GM23338 (cell line): ENCODE measurements around the gene CSNK1A1. TPM values are rescaled to one million over a fixed set of nuclear protein-coding genes. Genes with fewer than 3 reads are reported as not detected.

Source experiments
- ATAC-seq: fragments of 200-7000 bp; cut with Tn5 transposase; 3 replicates; pipeline ENCODE4 v1.9.1; 2020
- DNase-seq: peaks from one replicate; pipeline ENCODE4 v3.0.0-alpha.2; 2015; ENCODE audit warnings: low spot score
- H2AFZ ChIP-seq: fragments of 200-600 bp; sonication (generic); 2 replicates; pipeline ENCODE4 v1.8.0; 2016; ENCODE audit warnings: antibody characterized with exemption, mild to moderate bottlenecking, moderate library complexity
- H3F3A ChIP-seq: fragments of 200-600 bp; sonication (generic); replicated peaks from 2 replicates; pipeline ENCODE4 v1.8.0; 2017; ENCODE audit warnings: antibody characterized with exemption, mixed run types, low read depth
- H3K27ac ChIP-seq: fragments of 200-600 bp; sonication (generic); 2 replicates; pipeline ENCODE4 v1.6.1; 2016; ENCODE audit warnings: low read depth
- H3K27me3 ChIP-seq: fragments of 200-600 bp; sonication (generic); 2 replicates; pipeline ENCODE4 v1.8.0; 2016; ENCODE audit warnings: mild to moderate bottlenecking, mixed run types, moderate library complexity; ENCODE audit not compliant: insufficient read depth
- H3K36me3 ChIP-seq: fragments of 200-600 bp; sonication (generic); 2 replicates; pipeline ENCODE4 v1.8.0; 2016; ENCODE audit warnings: mild to moderate bottlenecking; ENCODE audit not compliant: insufficient read depth
- H3K4me1 ChIP-seq: fragments of 200-600 bp; sonication (generic); 2 replicates; pipeline ENCODE4 v1.8.0; 2016; ENCODE audit warnings: mild to moderate bottlenecking, moderate library complexity; ENCODE audit not compliant: insufficient read depth
- H3K4me2 ChIP-seq: fragments of 200-600 bp; sonication (generic); 2 replicates; pipeline ENCODE4 v1.7.1; 2017; ENCODE audit warnings: mixed run types
- H3K4me3 ChIP-seq: fragments of 200-600 bp; sonication (generic); 2 replicates; pipeline ENCODE4 v1.6.1; 2016; ENCODE audit warnings: mixed run types
- H3K79me2 ChIP-seq: fragments of 200-600 bp; sonication (generic); replicated peaks from 2 replicates; pipeline ENCODE4 v1.8.0; 2017; ENCODE audit warnings: mild to moderate bottlenecking; ENCODE audit not compliant: insufficient read depth
- H3K9me2 ChIP-seq: fragments of 200-600 bp; sonication (generic); 2 replicates; pipeline ENCODE4 v1.8.0; 2017; ENCODE audit not compliant: insufficient read depth
- H4K20me1 ChIP-seq: fragments of 200-600 bp; sonication (generic); replicated peaks from 2 replicates; pipeline ENCODE4 v1.8.0; 2017; ENCODE audit warnings: mild to moderate bottlenecking; ENCODE audit not compliant: insufficient read depth
- H3K27ac Mint-ChIP-seq: 2 replicates; pipeline ENCODE4 v1.8.0; 2020; ENCODE audit warnings: inconsistent platforms, mild to moderate bottlenecking, moderate library complexity, mixed read lengths
- H3K27me3 Mint-ChIP-seq: 3 replicates; pipeline ENCODE4 v1.8.0; 2022; ENCODE audit warnings: low read depth, mild to moderate bottlenecking, moderate library complexity, mixed read lengths, inconsistent platforms; ENCODE audit not compliant: insufficient read depth, poor library complexity
- H3K36me3 Mint-ChIP-seq: 3 replicates; pipeline ENCODE4 v1.8.0; 2021; ENCODE audit warnings: low read depth, mild to moderate bottlenecking, inconsistent platforms, moderate library complexity, mixed read lengths
- H3K4me1 Mint-ChIP-seq: 3 replicates; pipeline ENCODE4 v1.8.0; 2020; ENCODE audit warnings: mild to moderate bottlenecking, inconsistent platforms, mixed read lengths
- H3K4me3 Mint-ChIP-seq: 3 replicates; pipeline ENCODE4 v1.8.0; 2021; ENCODE audit warnings: moderate library complexity, mild to moderate bottlenecking, inconsistent platforms, mixed read lengths
- H3K9me3 Mint-ChIP-seq: 3 replicates; pipeline ENCODE4 v1.8.0; 2020; ENCODE audit warnings: moderate library complexity, mild to moderate bottlenecking, inconsistent platforms, mixed read lengths
- CREB1 ChIP-seq: fragments of 250-450 bp; sonication (Bioruptor Pico); IDR thresholded peaks from 2 replicates; pipeline ENCODE4 v1.5.0; 2020; ENCODE audit warnings: low read depth, mild to moderate bottlenecking, moderate library complexity
- CTCF ChIP-seq, 2 experiments: fragments of 200-600 bp in 1 of 2; sonication (generic) in 1 of 2; conservative IDR thresholded peaks; 2 replicates each; pipeline versions ENCODE4 v1.5.1 to v1.6.1; 2016 to 2017; ENCODE audit warnings: antibody characterized with exemption in 2 of 2, low read depth in 2 of 2, mild to moderate bottlenecking in 2 of 2, moderate library complexity in 1 of 2
- EZH2 ChIP-seq: fragments of 200-600 bp; sonication (generic); IDR thresholded peaks from one replicate; pipeline ENCODE4 v1.8.0; 2017; ENCODE audit warnings: antibody characterized with exemption, mild to moderate bottlenecking, low read depth; ENCODE audit not compliant: unreplicated experiment
- EZH2phosphoT487 ChIP-seq: fragments of 200-600 bp; sonication (generic); IDR thresholded peaks from one replicate; pipeline ENCODE4 v1.8.1; 2018; ENCODE audit warnings: antibody characterized with exemption; ENCODE audit not compliant: unreplicated experiment
- JUNB ChIP-seq: IDR thresholded peaks from one replicate; pipeline ENCODE4 v1.6.1; 2016; ENCODE audit warnings: antibody characterized with exemption; ENCODE audit not compliant: unreplicated experiment
- NANOG ChIP-seq: IDR thresholded peaks from 2 replicates; pipeline ENCODE4 v1.6.1; 2016; ENCODE audit warnings: antibody characterized with exemption, borderline replicate concordance
- POLR2AphosphoS5 ChIP-seq: IDR thresholded peaks from 2 replicates; pipeline ENCODE4 v1.6.1; 2016; ENCODE audit warnings: antibody characterized with exemption, low read depth
- STAT1 ChIP-seq: IDR thresholded peaks from one replicate; pipeline ENCODE4 v1.6.1; 2016; ENCODE audit warnings: antibody characterized with exemption; ENCODE audit not compliant: unreplicated experiment
- ZNF114 ChIP-seq: fragments of 250-450 bp; sonication (Bioruptor Pico); IDR thresholded peaks from 2 replicates; pipeline ENCODE4 v1.5.0; 2020; ENCODE audit warnings: mild to moderate bottlenecking, moderate library complexity
- ZNF331 ChIP-seq: fragments of 250-450 bp; sonication (Bioruptor Pico); IDR thresholded peaks from 2 replicates; pipeline ENCODE4 v1.5.0; 2020; ENCODE audit warnings: low read depth, mild to moderate bottlenecking, moderate library complexity
- polyA plus RNA-seq: library from polyadenylated mRNA; unstranded; fragments of >200 nt; fragmentation: Nextera tagmentation; extraction: Ambion mirVana; gene quantifications from 2 replicates; pipeline ENCODE4 v1.2.1, GENCODE V29; 2016
- total RNA-seq: library from RNA; depleted of rRNA; stranded (reverse); fragments of >200 nt; shearing (Covaris generic); gene quantifications from 2 replicates; pipeline ENCODE4 v1.2.3, GENCODE V29; 2014
- TF ChIP-seq, protein P1 (sequence below): fragments of 250-450 bp; sonication (Bioruptor Pico); IDR thresholded peaks from 2 replicates; pipeline ENCODE4 v1.5.0; 2020; ENCODE audit warnings: mild to moderate bottlenecking, moderate library complexity
- TF ChIP-seq, protein P2 (sequence below): IDR thresholded peaks from one replicate; pipeline ENCODE4 v1.6.1; 2018; ENCODE audit warnings: antibody characterized with exemption; ENCODE audit not compliant: unreplicated experiment
- TF ChIP-seq, protein P3 (sequence below): IDR thresholded peaks from 2 replicates; pipeline ENCODE4 v1.6.1; 2016; ENCODE audit warnings: antibody characterized with exemption

Gene CSNK1A1
- total and polyA plus RNA-seq, 2 experiments from 2014 or later: 110 to 233 TPM

DNA sequence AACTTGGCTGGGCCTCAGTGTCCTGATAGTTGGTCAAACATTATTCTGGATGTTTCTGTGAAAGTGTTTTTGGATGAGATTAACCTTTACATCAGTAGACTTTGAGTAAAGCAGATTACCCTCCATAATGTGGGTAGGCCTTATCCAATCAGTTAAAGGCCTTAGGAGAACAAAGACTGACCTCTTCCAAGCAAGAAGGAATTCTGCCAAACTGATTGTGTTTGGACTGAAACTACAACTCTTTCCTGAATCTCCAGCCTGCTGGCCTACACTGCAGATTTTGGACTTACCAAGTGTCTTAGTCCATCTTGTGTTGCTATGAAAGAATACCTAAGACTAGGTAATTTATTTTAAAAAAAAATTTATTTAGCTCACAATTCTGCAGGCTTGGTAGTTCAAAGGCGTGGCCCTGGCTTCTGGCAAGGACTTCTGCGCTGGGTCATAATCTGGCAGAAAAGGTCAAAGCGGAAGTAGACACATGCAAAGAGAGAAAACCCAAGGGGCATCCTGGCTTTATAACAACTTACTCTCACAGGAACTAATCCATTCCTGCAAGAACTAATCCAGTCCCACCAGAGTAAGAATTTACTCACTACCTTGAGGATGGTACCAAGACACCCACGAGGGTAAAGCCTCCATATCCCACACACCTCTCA is 21.5 kb upstream of the CSNK1A1 start:
- H4K20me1 ChIP-seq: no peaks in the 10 kb centered on the region
- Mint-ChIP-seq H3K4me1 (no peaks in the 10 kb centered on the region), H3K9me3 (no peaks in the 10 kb centered on the region), H3K4me3 (no peak overlapping the region), H3K36me3 (no peaks in the 10 kb centered on the region), H3K27ac (no peak overlapping the region), H3K27me3 (no peaks in the 10 kb centered on the region)
- no peaks in the 10 kb centered on the region for H3K36me3 ChIP-seq
- no peak overlapping the region for H2AFZ ChIP-seq
- ATAC-seq (no peak), DNase-seq (no peak)
- H3K9me2 ChIP-seq: no peaks in the 10 kb centered on the region
- TF ChIP-seq EZH2 (no peak), EZH2phosphoT487 (no peak), JUNB (no peak), POLR2AphosphoS5 (no peak), ZNF114 (CRISPR knock-in tag) (no peak), NANOG (no peak), CTCF (conservative IDR thresholded peaks at IDR 0.05; ENCODE audit: low read depth in 2 of 2) (no peak), ZNF331 (CRISPR knock-in tag) (no peak), STAT1 (no peak), CREB1 (CRISPR knock-in tag) (no peak)
- TF ChIP-seq, protein P1, sequence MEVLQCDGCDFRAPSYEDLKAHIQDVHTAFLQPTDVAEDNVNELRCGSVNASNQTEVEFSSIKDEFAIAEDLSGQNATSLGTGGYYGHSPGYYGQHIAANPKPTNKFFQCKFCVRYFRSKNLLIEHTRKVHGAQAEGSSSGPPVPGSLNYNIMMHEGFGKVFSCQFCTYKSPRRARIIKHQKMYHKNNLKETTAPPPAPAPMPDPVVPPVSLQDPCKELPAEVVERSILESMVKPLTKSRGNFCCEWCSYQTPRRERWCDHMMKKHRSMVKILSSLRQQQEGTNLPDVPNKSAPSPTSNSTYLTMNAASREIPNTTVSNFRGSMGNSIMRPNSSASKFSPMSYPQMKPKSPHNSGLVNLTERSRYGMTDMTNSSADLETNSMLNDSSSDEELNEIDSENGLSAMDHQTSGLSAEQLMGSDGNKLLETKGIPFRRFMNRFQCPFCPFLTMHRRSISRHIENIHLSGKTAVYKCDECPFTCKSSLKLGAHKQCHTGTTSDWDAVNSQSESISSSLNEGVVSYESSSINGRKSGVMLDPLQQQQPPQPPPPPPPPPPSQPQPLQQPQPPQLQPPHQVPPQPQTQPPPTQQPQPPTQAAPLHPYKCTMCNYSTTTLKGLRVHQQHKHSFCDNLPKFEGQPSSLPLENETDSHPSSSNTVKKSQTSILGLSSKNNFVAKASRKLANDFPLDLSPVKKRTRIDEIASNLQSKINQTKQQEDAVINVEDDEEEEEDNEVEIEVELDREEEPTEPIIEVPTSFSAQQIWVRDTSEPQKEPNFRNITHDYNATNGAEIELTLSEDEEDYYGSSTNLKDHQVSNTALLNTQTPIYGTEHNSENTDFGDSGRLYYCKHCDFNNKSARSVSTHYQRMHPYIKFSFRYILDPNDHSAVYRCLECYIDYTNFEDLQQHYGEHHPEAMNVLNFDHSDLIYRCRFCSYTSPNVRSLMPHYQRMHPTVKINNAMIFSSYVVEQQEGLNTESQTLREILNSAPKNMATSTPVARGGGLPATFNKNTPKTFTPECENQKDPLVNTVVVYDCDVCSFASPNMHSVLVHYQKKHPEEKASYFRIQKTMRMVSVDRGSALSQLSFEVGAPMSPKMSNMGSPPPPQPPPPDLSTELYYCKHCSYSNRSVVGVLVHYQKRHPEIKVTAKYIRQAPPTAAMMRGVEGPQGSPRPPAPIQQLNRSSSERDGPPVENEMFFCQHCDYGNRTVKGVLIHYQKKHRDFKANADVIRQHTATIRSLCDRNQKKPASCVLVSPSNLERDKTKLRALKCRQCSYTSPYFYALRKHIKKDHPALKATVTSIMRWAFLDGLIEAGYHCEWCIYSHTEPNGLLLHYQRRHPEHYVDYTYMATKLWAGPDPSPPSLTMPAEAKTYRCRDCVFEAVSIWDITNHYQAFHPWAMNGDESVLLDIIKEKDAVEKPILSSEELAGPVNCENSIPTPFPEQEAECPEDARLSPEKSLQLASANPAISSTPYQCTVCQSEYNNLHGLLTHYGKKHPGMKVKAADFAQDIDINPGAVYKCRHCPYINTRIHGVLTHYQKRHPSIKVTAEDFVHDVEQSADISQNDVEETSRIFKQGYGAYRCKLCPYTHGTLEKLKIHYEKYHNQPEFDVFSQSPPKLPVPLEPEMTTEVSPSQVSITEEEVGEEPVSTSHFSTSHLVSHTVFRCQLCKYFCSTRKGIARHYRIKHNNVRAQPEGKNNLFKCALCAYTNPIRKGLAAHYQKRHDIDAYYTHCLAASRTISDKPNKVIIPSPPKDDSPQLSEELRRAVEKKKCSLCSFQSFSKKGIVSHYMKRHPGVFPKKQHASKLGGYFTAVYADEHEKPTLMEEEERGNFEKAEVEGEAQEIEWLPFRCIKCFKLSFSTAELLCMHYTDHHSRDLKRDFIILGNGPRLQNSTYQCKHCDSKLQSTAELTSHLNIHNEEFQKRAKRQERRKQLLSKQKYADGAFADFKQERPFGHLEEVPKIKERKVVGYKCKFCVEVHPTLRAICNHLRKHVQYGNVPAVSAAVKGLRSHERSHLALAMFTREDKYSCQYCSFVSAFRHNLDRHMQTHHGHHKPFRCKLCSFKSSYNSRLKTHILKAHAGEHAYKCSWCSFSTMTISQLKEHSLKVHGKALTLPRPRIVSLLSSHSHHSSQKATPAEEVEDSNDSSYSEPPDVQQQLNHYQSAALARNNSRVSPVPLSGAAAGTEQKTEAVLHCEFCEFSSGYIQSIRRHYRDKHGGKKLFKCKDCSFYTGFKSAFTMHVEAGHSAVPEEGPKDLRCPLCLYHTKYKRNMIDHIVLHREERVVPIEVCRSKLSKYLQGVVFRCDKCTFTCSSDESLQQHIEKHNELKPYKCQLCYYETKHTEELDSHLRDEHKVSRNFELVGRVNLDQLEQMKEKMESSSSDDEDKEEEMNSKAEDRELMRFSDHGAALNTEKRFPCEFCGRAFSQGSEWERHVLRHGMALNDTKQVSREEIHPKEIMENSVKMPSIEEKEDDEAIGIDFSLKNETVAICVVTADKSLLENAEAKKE (CRISPR knock-in tag): no peak
- TF ChIP-seq, protein P2, sequence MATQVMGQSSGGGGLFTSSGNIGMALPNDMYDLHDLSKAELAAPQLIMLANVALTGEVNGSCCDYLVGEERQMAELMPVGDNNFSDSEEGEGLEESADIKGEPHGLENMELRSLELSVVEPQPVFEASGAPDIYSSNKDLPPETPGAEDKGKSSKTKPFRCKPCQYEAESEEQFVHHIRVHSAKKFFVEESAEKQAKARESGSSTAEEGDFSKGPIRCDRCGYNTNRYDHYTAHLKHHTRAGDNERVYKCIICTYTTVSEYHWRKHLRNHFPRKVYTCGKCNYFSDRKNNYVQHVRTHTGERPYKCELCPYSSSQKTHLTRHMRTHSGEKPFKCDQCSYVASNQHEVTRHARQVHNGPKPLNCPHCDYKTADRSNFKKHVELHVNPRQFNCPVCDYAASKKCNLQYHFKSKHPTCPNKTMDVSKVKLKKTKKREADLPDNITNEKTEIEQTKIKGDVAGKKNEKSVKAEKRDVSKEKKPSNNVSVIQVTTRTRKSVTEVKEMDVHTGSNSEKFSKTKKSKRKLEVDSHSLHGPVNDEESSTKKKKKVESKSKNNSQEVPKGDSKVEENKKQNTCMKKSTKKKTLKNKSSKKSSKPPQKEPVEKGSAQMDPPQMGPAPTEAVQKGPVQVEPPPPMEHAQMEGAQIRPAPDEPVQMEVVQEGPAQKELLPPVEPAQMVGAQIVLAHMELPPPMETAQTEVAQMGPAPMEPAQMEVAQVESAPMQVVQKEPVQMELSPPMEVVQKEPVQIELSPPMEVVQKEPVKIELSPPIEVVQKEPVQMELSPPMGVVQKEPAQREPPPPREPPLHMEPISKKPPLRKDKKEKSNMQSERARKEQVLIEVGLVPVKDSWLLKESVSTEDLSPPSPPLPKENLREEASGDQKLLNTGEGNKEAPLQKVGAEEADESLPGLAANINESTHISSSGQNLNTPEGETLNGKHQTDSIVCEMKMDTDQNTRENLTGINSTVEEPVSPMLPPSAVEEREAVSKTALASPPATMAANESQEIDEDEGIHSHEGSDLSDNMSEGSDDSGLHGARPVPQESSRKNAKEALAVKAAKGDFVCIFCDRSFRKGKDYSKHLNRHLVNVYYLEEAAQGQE: no peak
- TF ChIP-seq, protein P3, sequence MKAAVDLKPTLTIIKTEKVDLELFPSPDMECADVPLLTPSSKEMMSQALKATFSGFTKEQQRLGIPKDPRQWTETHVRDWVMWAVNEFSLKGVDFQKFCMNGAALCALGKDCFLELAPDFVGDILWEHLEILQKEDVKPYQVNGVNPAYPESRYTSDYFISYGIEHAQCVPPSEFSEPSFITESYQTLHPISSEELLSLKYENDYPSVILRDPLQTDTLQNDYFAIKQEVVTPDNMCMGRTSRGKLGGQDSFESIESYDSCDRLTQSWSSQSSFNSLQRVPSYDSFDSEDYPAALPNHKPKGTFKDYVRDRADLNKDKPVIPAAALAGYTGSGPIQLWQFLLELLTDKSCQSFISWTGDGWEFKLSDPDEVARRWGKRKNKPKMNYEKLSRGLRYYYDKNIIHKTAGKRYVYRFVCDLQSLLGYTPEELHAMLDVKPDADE: no peak
- no peaks in the 10 kb centered on the region for H3K79me2 ChIP-seq
- no peaks in the 10 kb centered on the region for H3F3A ChIP-seq
- H3K27ac ChIP-seq: no peak overlapping the region
- no peaks in the 10 kb centered on the region for H3K27me3 ChIP-seq
- H3K4me2 ChIP-seq: no peak overlapping the region
- H3K4me1 ChIP-seq: no peaks in the 10 kb centered on the region
- H3K4me3 ChIP-seq: no peak overlapping the region
